RWPE1 (cell line): ENCODE data around the gene ARHGAP24.
"Not testable (repeated sequence)": the region's sequence is repeated elsewhere in the genome, so short reads cannot be mapped to it uniquely, and the experiment has no call there.

ENCODE experiments used
- CTCF ChIA-PET: fragments of 350-600 bp; sonication (Branson Sonifier 250); formaldehyde crosslinking; extraction: SDS; loops from one replicate; lab custom pipeline; 2021; lab: Yijun Ruan, JAX
- POLR2A ChIA-PET: fragments of 400-600 bp; formaldehyde crosslinking; extraction: SDS; loops from one replicate; lab custom pipeline; 2020; ENCODE audit warnings: antibody characterized with exemption; ENCODE audit not compliant: low non-redundant PET; lab: Yijun Ruan, JAX
- DNase-seq: peaks from one replicate; pipeline ENCODE4 v3.0.0; 2012; ENCODE audit warnings: low spot score
- H3K27ac ChIP-seq: fragments of 450-650 bp; 2 replicates; pipeline ENCODE4 v1.5.1; 2017
- TF ChIP-seq, protein P1 (sequence below): fragments of 450-650 bp; conservative IDR thresholded peaks from 2 replicates; pipeline ENCODE4 v1.5.1; 2017; ENCODE audit warnings: low read depth, mild to moderate bottlenecking

Gene ARHGAP24

DNA sequence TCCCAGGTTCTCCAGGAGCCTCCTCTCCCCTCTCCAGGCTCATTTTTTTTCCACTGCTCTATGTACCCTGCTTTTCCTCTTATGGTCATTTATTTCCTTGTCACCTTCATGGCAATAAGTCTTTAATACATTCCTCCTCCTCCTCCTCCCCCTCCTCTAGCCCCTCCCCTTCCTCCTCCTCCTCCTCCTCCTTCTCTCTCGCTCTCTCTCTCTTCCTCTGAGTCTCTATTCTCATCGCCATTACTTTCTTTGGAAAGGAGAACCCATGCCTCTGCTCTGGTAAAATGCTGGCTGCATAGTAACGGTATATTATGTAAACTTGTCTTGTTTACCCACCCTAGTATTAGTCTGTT is 35.7 kb downstream of the ARHGAP24 start:
- no peak for DNase-seq
- ChIA-PET POLR2A (no interaction called here), CTCF (no interaction called here)
- H3K27ac ChIP-seq: no peak overlapping the region
- TF ChIP-seq, protein P1, sequence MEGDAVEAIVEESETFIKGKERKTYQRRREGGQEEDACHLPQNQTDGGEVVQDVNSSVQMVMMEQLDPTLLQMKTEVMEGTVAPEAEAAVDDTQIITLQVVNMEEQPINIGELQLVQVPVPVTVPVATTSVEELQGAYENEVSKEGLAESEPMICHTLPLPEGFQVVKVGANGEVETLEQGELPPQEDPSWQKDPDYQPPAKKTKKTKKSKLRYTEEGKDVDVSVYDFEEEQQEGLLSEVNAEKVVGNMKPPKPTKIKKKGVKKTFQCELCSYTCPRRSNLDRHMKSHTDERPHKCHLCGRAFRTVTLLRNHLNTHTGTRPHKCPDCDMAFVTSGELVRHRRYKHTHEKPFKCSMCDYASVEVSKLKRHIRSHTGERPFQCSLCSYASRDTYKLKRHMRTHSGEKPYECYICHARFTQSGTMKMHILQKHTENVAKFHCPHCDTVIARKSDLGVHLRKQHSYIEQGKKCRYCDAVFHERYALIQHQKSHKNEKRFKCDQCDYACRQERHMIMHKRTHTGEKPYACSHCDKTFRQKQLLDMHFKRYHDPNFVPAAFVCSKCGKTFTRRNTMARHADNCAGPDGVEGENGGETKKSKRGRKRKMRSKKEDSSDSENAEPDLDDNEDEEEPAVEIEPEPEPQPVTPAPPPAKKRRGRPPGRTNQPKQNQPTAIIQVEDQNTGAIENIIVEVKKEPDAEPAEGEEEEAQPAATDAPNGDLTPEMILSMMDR: no peak

DNA sequence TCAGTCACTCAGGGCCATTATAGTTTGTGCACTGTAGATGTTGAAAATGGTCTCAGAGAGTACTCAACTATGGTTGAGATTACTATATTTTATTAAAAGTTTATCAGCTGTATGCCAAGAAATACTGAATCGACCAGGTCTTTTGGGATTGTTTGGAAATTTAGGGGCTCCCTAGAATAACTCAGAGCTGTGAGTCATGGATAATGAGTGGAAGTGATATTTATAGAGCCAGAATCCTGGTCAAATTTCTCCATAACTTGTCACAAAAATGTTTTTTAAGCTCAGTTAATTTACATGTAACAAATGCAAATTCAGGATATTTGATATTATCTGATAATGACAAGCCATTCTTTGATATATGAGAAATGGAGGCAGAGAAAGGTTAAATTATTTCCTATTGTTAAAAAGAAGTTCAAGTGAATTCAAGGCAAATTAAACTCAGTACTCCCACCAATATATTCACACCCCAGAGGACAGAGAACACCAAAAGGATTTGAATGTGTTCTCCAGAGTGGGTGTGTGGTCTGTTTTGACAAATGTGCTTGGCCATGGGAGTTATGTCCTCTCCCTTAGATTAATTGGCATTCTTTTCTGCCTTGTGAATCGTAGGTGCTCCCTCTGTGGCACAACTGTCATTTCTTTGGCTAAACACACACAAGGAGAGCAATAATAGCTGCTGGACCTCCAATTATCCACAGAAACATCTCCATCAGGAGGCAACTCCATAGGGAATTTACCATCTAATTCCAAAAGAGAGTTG is 37.7 kb downstream of the ARHGAP24 start:
- H3K27ac ChIP-seq: no peak overlapping the region
- ChIA-PET POLR2A (no interaction called here), CTCF (interaction anchor here (0.7 kb wide), 1 partner anchor 119 kb away, joined by 3 read pairs; no protein-coding TSS in a partner anchor)
- DNase-seq: no peak
- TF ChIP-seq, protein P1: no peak

DNA sequence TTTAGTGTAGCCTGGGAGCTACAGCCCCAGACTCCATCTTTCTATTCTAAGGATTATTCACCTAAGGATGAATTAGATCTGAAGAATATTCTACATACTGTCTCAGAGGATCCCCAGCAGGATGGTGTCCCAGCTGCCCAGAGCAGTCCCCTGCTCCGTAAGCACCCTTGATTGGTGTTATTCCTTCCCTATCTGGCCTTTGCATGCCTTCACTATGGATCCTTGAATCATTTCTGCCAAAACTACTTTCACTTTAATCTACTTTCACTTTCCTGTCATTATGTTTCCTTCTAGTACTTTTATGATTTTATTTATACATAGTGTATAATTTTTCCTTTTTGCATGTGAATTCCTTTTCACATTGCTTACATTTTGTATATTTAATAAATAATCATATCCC is 39.2 kb downstream of the ARHGAP24 start:
- POLR2A ChIA-PET: no interaction called here
- DNase-seq: no peak
- CTCF ChIA-PET: interaction anchor here (0.7 kb wide), 1 partner anchor 18 kb away, joined by 9 read pairs; no protein-coding TSS in a partner anchor
- TF ChIP-seq, protein P1: no peak
- no peak overlapping the region for H3K27ac ChIP-seq

DNA sequence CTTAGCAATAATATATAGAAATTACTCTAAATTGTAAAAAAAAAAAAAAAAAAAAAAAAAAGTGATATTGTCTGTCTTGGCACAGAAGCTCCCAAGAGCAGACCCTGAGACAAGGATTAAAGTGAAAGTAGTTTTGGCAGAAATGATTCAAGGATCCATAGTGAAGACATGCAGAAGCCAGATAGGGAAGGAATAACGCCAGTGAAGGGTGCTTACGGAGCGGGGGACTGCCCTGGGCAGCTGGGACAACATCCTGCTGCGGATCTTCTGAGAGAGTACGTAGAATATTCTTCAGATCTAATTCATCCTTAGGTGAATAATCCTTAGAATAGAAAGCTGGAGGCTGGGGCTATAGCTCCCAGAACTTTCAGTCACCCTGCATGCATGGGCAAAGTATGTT is 39.8 kb downstream of the ARHGAP24 start:
- H3K27ac ChIP-seq: no peak overlapping the region
- no peak for DNase-seq
- CTCF ChIA-PET: interaction anchor here (0.7 kb wide), 3 partner anchors 18 to 1115 kb away, joined by 3 to 9 read pairs (median 3); no protein-coding TSS in a partner anchor
- POLR2A ChIA-PET: no interaction called here
- TF ChIP-seq, protein P1: no peak

DNA sequence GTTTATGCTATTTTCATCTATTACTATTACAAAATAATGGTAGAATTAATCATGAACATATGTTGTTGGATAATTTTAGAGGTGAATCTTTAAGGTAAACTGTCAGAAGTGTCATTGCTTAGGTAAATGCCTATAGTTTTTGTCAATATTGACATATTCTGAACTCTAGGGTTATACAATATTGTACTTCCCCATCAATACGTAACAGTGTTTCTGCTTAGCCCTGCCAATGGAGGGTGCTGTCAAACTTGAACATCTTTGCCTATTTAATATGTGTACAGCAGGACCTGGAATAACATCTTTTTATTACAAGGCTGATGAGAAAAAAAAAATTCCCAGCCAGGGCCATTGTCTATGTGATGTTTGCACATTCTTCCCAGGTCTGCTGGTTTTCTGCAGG is 40.8 kb downstream of the ARHGAP24 start:
- no peak for DNase-seq
- POLR2A ChIA-PET: no interaction called here
- TF ChIP-seq, protein P1: no peak
- H3K27ac ChIP-seq: no peak overlapping the region
- CTCF ChIA-PET: no interaction called here

DNA sequence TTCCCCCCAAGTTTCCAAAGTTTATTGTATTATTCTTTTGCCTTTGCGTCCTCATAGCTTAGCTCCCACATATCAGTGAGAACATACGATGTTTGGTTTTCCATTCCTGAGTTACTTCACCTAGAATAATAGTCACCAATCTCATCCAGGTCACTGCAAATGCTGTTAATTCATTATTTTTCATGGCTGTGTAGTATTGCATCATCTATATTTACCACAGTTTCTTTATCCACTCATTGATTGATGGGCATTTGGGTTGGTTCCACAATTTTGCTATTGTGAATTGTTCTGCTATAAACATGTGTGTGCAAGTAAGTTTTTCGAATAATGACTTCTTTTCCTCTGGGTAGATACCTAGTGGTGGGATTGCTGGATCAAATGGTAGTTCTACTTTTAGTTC is 43.6 kb downstream of the ARHGAP24 start:
- CTCF ChIA-PET, DNase-seq, POLR2A ChIA-PET, H3K27ac ChIP-seq: not testable (repeated sequence)
